Globus pallidus (tissue), 1 donor: ENCODE measurements around the gene PIP5K1B.

Experiments used
- DNase-seq: peaks from one replicate; pipeline ENCODE4 v3.0.0-alpha.2; 2015; ENCODE audit warnings: low spot score

The PIP5K1B gene

DNA sequence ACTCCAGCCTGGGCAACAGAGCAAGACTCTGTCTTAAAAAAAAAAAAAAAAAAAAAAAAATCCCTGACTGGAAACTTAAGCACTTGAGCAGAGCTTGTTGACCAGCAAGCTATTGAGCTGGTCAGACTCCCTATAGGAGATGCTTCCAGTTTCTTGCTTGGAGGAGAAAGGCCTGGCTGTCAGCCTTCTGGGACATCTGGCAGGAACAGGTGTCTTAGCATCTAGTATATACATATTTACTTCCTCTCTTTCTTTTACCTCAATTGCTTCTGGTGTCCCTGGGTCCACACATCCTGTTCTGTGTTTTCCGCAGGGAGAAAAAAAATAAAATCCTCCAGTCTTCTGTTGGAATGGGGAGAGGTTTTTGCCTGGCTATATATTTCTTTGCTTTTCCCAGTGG lies 248.7 kb downstream of the PIP5K1B start:
- DNase-seq, result no peak

DNA sequence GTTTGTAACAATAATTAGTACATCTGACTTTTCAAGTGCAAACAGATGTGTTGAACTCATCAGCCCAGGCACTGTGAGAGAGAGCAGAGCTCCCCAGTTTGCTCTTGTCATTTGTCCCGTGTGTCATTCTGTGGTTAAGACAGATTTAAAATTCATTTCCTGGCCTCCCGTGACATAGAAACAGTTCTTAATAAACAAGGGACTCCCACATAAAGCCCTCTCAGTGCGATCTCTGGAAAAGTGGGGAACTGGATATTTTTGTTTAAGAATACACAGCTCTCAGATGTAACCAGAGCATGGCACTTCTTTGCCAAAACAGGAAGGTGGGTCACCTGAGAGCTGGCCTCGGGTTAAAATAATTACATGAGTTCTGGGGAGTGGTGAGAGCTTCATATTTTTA lies 250.3 kb downstream of the PIP5K1B start:
- no peak for DNase-seq

DNA sequence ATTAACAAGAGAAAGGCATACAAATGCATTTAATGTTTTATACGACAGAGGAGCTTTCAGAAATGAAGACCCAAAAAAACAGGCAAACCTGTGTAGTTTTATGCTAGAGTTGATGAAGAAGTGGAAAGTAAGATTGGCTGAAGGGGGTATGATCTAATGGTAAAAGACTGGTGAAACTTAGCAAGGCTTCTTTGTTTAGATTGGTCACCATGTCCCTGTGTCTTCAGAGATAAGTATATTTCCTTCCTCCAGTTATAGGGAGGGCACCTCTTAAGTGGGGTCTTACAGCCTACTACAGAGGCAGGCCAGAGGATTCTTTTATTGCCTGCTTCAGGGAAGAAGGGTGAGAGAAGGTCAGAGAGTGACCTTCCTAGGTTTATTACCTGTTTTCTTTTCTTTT lies 252.4 kb downstream of the PIP5K1B start:
- DNase-seq, result no peak

DNA sequence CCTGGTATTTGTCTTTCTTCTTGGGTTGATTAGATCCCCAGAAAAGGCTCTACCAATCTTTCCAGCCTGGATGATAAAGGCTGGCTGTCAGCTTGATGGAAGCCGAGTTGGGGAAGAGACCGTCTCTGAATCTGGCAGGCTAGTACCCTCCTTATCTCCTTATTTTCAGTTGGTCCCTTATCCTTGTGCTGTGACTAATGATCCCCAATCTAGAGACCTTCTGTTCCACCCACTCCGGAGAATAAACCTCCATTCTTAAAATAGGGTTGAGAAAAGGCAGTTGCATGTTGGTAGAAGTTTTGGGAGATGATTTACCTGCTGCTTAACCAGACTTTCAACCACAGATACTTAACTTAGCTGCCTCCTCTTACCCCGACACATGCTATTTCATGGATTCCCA lies 256.5 kb downstream of the PIP5K1B start:
- DNase-seq, result no peak

DNA sequence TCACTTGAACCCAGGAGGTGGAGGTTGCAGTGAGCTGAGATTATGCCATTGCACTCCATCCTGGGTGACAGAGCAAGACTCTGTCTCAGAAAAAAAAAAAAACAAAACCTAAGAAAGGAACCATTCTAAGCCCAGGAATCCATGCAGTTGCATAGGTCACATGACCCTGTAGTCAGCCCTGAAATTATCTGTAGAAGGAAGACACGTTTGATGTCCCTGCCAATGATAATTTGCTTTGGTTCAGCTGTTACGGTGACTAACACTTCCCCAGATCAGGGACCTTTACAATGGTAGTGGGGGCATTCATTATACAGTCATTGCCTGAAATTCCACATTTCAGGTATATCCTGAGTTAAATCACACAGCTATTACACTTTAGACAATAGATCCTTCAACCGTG lies 258.4 kb downstream of the PIP5K1B start:
- DNase-seq, result no peak

DNA sequence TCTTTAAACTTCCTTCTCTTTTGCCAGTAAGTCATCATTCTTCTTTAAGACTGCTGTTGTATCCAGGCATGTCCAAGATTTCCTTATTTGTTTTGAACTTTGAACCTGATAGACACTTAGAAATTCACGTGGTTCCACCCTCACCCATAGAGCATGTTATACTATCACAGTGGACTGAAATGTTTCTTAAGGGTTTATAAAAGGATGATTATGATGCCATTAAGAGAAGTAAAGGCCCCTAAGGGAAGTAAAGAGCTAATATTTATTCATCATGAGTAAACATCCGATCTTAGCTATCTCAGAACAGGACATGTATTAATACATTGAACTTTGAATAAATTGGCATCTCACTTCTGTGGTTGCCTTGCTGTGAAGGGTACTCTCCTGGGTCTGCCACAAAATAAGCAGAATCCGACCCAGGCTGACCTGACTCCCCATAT lies 259.1 kb downstream of the PIP5K1B start:
- no peak for DNase-seq

DNA sequence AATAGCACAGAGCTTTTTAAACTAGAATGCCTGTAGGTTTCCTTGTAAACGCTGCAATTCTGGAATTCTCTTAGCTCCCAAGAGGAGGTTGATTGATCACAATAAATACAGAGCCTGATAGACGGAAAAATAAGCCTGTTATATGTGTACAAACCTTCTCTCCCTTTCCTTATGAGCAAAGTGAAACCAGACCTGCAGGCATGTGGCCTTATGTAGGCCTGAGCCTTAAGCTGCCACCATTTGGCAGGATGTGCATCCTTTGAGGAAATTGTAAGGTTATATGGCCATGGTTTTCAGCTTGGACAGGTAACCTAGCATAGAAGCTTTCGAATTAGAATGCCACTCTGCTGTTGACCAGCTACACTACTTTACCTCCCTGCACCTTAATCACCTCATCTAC lies 259.7 kb downstream of the PIP5K1B start:
- DNase-seq, result no peak

DNA sequence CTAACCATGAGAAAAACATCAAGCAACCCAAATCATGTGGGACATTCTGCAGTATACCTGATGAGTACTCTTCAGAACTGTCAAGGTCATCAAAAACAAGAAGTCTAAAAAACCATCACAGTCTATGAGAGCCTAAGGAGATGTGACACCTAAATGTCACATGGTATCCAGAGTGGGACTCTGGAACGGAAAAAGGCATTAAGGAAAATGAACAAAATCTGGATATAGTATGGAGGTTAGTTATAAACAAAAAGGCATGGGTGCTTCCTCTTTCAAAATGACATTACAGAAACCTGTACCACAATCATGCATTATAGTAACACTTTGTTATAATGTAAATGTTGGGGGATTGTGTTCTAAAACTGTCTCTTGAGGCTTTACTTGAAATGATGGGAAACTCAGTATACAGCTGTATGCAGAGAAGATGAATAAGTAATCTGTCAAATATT lies 261.5 kb downstream of the PIP5K1B start:
- no peak for DNase-seq

DNA sequence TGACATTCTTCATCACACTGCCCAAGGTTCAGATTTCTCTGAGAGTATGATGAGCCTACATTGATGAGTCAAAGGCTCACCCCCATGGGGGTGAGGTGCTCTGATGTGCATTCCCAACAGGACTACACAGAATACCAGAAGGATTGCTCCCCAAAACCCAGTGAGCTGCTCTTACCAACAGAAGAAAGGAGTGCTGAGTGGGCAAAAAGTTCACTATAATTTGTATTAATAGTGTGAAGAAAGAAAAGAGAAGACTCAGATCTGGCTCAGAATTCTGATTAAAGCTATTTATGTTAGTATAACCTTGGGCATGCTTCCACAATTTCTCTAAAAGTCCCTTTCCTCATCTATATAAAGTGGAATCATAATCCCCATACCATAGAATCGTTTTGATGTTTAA lies 262.8 kb downstream of the PIP5K1B start:
- no peak for DNase-seq

DNA sequence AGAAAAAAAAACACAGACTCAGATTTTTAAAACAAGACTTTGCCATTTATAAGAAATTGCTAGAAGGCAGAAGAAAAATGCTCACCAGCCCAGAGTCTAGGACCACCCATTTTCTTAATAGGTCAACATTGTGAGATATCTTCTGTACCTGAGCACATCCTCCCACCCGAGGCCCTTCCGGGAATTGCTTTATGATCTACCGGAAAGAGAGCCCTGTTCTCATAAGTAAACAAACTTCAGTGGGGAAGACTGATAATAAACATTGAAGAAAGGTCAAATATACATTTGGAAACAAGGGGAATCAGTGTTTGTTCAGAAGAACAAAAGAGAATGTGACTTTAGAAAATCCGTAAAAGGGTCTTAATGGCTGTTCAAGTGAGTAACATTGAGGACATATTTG lies 264.5 kb downstream of the PIP5K1B start:
- DNase-seq, result no peak

DNA sequence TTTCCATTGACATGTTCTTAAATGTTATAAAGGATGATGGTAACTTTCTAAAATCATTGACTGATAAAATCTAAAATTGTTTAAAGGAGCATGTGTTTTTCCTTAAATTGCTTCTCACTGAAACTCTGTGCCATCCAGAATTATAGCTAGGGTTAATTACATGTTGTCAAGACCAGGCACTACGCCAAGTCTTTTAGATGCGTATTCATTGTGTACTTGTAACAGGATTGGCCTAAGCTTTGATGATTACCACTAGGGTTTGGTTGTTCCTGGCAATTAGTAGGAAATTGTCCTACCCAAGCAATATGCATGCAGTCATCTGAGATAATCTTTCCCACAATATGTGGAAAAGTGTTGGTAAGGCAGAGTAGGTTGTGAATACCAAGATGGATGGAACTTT lies 265.1 kb downstream of the PIP5K1B start:
- no peak for DNase-seq

DNA sequence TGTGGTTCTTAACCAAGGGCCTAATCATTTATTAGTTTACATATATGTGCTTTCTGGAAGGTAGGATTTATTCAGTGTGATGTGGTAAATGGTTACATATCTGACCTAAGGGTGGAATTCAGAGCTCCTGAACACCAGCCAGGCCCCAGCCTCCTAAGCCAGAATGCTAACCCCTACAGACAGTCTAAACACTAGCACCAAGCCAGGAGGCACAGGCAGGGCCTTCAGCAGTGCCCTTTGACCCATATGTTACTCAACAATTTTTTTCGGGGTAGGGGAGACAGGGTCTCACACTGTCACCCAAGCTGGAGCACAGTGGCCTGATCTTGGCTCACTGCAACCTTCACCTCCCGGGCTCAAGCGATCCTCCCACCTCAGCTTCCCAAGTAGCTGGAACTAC lies 268.6 kb downstream of the PIP5K1B start:
- no peak for DNase-seq

DNA sequence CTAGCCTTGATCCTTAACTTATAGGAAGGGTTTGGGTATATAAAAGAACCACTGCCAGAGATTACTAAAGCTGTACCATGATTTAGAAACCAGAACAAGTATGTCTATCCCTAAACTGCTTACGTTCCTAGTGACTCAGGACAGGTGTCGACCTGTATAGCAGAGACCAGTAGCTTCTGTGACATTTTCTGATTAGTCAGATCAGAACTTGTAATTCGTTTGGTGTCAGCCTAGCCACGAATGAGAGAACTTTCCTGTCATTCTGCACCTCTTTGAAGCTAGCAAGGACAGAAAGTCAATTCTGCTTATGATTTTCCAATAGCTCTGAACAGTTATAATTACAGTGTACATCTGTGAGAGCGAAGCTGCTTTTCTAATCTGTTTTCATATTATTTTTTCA lies 269.4 kb downstream of the PIP5K1B start:
- DNase-seq, result no peak

DNA sequence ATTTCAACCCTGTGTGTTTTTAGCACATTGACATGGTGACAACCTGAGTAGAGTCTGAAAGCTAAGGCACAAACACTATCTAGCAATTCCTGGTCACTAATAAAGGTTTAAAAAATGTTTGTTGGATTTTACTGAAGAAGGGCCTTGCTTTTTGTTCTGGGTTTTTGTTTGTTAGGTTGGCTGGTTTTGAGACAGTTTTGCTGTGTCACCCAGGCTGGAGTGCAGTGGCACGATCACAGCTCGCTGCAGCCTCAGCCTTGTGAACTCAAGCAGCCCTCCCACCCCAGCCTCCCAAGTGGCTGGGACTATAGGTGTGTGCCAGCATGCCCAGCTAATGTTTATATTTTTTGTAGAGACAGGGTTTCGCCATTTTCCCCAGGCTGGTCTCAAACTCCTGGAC lies 269.9 kb downstream of the PIP5K1B start:
- DNase-seq, result no peak

DNA sequence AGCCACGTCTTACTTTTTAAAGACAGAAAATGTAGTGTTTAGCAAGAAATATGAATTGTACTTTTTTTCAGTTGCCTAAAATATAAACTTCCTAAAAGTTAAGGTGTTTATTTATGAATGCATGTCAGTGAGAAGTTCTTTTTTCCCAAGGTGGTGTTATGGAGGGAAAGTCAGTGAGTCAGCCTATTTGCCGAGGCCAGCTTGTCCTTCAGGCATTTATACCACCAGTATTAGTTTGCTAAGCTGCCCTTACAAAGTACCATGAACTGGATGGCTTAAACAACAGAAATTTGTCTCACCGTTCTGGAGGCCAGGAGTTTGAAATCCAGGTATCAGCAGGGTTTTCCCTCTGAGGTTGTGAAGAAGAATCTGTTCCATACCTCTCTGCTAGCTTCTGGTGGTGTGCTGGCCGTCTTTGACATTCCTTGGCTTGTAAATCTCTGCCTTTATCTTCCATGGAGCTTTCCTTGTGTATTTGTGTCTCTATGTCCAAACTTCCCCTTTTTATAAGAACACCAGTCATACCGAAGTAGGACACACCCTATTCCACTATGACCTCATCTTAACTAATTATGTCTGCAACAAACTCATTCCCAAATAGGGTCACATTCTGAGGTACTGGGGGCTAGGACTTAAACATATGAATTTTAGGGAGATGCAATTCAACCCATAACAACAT lies 270.5 kb downstream of the PIP5K1B start:
- no peak for DNase-seq

DNA sequence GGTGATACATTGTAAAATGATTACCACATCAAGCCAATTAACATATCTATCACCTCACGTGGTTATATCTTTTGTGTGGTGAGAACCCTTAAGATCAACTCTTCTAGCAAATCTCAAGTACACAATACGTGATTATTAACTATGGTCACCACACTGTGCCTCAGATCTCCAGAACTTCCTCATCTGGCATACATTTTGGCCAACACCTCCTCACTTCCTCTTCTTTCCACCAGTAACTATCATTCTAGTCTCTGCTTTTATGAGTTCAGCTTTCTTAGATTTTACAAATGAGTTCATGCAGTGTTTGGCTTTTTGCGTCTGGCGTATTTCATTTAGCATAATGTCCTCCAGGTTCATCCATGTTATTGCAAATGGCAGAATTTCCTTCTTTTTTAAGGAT lies 273.0 kb downstream of the PIP5K1B start:
- DNase-seq, result no peak

DNA sequence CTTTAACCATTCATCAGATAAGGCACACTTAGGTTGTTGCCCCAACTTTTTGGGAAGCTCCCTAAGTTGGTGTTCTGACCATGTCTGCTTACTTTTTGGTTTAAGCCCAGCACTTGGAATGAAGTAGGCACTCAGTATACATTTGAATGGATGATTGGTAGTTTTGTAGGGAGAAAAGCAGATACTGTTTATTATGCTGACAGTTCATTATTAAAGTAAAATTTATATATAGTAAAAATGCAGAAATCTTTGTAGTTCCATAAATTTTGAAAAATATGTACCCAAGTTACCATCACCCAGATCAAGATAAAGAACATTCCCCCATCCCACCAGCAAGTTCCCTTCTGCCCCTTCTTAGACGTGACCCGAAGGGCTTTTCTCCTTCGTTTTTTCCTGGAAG lies 273.5 kb downstream of the PIP5K1B start:
- no peak for DNase-seq

DNA sequence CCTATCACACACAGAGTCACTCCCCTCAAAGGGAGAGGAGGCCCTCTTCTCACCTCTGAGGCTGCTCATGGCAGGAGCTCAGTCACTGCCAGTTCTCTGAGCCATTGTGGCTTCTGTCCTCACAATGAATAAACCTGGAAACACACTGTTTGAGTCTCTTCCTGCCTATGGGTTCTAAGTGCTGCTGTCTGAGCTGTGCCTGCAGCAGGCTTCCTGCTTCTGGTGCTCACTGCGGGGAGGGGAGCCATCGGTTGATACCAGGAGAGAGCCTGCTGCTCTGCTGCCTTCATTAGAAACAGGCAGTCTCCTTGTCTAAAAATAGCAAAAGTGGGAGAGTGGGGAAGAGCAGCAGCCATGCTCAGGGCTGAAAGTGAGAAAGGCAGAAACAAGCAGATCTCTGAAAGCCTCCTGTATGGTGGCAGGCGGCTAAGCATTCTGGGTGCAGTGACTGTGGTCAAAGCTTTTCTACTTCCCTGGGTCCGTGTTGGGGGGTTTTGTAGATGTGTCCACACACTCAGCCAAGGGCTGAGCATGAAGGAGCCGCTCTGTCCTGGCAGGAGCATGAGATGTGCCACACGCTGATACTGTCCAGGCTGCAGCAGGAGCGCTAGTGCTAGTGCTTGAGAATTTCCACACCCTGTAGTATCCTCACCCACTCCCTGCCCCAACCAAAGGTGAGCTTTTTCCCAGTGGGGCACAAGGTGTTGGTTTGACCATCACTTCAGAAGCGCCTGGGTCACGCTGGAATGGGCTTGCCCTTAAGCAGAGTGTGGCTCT lies 274.7 kb downstream of the PIP5K1B start:
- DNase-seq, result no peak

DNA sequence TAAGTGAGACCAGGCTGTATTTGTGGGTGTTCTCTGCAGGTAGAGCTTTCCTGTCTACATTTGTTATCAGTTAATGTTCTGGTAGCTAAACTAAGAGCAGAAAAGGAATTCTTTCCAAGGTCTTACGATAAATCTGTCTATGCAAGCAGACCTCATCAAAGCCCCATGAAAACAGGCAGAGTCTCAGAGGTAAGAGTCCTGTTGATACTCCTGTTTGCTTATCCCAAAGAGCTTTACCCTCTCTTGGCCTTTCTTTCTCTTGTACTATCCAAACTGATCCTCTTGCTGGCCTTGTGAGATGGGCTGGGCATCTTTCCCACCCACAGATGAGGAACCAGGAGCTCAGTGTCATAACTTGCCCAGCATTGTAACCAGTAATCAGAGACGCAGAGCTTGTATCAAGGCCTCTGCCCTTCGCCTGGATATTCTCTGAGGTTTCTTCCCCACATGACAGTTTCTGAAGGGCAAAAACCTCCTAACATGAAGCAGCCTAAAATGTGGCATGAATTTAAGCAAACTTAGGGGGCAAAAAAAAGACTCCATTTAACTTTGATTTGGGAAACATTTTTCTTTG lies 275.4 kb downstream of the PIP5K1B start:
- no peak for DNase-seq

DNA sequence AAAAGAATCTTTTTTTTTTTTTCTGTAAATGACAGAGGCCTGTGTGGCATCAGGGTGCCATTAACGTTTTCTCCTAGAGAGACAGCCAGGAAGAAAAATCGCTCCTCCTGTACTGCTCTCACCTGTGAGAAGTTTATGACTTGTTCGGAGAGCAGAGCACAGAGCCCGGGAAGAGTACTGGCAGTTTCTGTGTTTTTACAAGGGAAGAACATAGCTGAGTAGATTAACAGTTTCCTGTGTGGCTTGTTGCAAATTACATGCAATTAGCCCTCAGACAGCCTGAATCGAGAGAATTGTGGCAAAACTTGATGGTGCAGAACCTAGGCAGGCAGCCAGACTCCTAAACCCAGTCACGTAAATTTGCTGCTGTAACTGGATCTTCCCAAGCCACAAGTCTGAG lies 276.7 kb downstream of the PIP5K1B start:
- DNase-seq, result no peak

DNA sequence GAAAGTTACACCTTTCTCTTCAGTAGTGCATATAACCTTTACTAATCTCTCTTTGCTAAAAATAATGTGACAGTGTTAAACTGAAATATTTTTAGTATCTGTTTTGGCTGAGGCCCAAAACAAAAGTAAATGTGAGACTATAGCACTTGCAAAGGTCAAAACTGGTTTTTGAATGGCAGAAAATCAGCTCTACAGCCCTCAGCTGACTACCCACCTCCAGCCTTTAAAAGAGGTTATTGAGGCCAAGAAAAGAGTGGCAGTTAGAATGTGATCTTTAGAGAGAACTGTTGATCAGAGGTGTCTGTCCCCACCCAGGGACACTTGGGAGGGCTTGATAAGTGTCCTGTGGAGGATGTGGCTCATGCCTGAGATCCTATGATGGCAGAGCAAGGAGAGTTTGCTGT lies 278.0 kb downstream of the PIP5K1B start:
- DNase-seq, result no peak

DNA sequence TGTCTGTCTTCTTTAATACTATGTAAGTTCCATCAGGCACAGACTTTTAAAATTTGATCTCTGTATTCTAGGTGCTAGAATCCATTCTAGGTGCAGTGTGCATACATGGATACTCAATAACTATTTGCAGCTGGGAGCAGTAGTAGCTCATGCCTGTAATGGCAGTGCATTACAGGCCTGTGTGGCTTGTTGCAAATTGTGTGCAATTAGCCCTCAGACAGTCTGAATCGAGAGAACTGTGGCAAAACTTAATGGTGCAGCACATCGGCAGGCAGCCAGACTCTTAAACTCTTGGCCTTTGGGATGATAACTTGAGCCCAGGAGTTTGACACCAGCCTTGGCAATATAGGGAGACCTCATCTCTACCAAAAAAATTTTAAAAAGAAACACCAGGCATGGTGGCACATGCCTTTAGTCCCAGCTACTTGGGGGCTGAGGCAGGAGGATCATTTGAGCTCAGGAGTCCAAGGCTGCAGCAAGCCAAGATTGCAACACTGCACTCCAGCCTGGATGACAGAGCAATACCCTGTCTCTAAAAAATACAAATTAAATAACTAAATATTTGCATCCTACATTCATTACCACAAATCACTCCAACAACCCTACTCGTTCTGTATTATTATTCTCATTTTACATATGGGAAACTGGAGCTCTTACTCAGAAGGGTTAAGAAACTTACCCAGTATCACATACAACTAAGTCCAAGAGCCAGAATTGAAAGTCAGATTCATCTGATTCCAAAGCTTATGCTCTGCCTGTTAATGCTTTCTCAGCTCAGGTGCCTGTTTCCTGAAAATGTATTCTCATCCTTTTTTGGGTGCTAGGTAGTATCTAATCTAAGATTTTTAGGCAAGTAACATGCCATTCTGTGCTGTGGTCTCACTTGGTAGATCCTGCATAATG lies 278.7 kb downstream of the PIP5K1B start:
- DNase-seq, result no peak
